ENCODE measurements around the gene MORN5. TPM values are rescaled to one million over a fixed set of nuclear protein-coding genes. Genes with fewer than 3 reads are reported as not detected.

The MORN5 gene
- total and polyA plus RNA-seq, 2 experiments from 2014 or later = not detected

GRCh38 chr9:122216798-122217418 is 57.2 kb downstream of the MORN5 start:
- H3K4me1 Mint-ChIP-seq = peaks cover 45% of the 10 kb centered on the region
- peak overlapping the region; percentile 69 for H3K4me3 Mint-ChIP-seq
- peak; percentile 59 for DNase-seq (ENCODE audit: low spot score)

GRCh38 chr9:122217640-122218039 is 57.9 kb downstream of the MORN5 start:
- no peak for ATAC-seq
- no peaks in the 10 kb centered on the region; the same call in 2 of the 3 replicates for H3K36me3 Mint-ChIP-seq (ENCODE audit: low read depth)
- TF ChIP-seq EZH2 (IDR thresholded peaks at IDR 0.05; ENCODE audit: low read depth, unreplicated experiment) (peak; percentile 75), STAT1 (IDR thresholded peaks at IDR 0.05; ENCODE audit: unreplicated experiment) (no peak)
- Histone ChIP-seq H3K27me3 (ENCODE audit: insufficient read depth) (peaks cover 97% of the 10 kb centered on the region), H3K27ac (ENCODE audit: low read depth) (no peak overlapping the region), H3K4me2 (peak overlapping the region; percentile 84), H3K79me2 (replicated peaks; ENCODE audit: insufficient read depth) (no peaks in the 10 kb centered on the region), H2AFZ (no peak overlapping the region), H3K36me3 (ENCODE audit: insufficient read depth) (no peaks in the 10 kb centered on the region), H4K20me1 (replicated peaks; ENCODE audit: insufficient read depth) (peaks cover 5% of the 10 kb centered on the region; the same call in 1 of the 2 replicates), H3K4me1 (ENCODE audit: insufficient read depth) (peaks cover 49% of the 10 kb centered on the region), H3F3A (replicated peaks; ENCODE audit: low read depth) (peaks cover 21% of the 10 kb centered on the region), H3K9me2 (ENCODE audit: insufficient read depth) (peaks cover 3% of the 10 kb centered on the region; the same call in 1 of the 2 replicates), H3K4me3 (peak overlapping the region; percentile 54; the same call in 1 of the 2 replicates)
- peaks cover 51% of the 10 kb centered on the region for H3K4me1 Mint-ChIP-seq
- H3K27me3 Mint-ChIP-seq (ENCODE audit: insufficient read depth, low read depth, poor library complexity) = peaks cover 99% of the 10 kb centered on the region
- no peak overlapping the region for H3K27ac Mint-ChIP-seq
- no peak for DNase-seq (ENCODE audit: low spot score)
- H3K4me3 Mint-ChIP-seq = no peak overlapping the region
- peaks cover 7% of the 10 kb centered on the region for H3K9me3 Mint-ChIP-seq

More at GRCh38 chr9:122216798-122217418, 57.2 kb downstream of the MORN5 start:
- Histone ChIP-seq H2AFZ (peak overlapping the region; percentile 90), H3K4me1 (ENCODE audit: insufficient read depth) (peaks cover 47% of the 10 kb centered on the region), H3K27ac (ENCODE audit: low read depth) (no peak overlapping the region), H3F3A (replicated peaks; ENCODE audit: low read depth) (peaks cover 21% of the 10 kb centered on the region), H3K4me3 (peak overlapping the region; percentile 54), H3K36me3 (ENCODE audit: insufficient read depth) (no peaks in the 10 kb centered on the region), H3K79me2 (replicated peaks; ENCODE audit: insufficient read depth) (no peaks in the 10 kb centered on the region), H3K9me2 (ENCODE audit: insufficient read depth) (peaks cover 3% of the 10 kb centered on the region; the same call in 1 of the 2 replicates), H3K27me3 (ENCODE audit: insufficient read depth) (peaks cover 97% of the 10 kb centered on the region), H3K4me2 (peak overlapping the region; percentile 84), H4K20me1 (replicated peaks; ENCODE audit: insufficient read depth) (peaks cover under 1% of the 10 kb centered on the region; the same call in 1 of the 2 replicates)
- H3K27me3 Mint-ChIP-seq (ENCODE audit: insufficient read depth, low read depth, poor library complexity) = peaks cover 99% of the 10 kb centered on the region
- H3K9me3 Mint-ChIP-seq = peaks cover 7% of the 10 kb centered on the region
- H3K27ac Mint-ChIP-seq = no peak overlapping the region
- H3K36me3 Mint-ChIP-seq (ENCODE audit: low read depth) = no peaks in the 10 kb centered on the region
- no peak for ATAC-seq
- TF ChIP-seq EZH2phosphoT487 (IDR thresholded peaks at IDR 0.05; ENCODE audit: unreplicated experiment) (peak; percentile 84), CREB1 (CRISPR knock-in tag; IDR thresholded peaks at IDR 0.05; ENCODE audit: low read depth) (no peak), POLR2AphosphoS5 (IDR thresholded peaks at IDR 0.05; ENCODE audit: low read depth) (no peak), NANOG (IDR thresholded peaks at IDR 0.05; ENCODE audit: borderline replicate concordance) (peak; percentile 61; the same call in 1 of the 2 replicates)
- TF ChIP-seq, protein P1, sequence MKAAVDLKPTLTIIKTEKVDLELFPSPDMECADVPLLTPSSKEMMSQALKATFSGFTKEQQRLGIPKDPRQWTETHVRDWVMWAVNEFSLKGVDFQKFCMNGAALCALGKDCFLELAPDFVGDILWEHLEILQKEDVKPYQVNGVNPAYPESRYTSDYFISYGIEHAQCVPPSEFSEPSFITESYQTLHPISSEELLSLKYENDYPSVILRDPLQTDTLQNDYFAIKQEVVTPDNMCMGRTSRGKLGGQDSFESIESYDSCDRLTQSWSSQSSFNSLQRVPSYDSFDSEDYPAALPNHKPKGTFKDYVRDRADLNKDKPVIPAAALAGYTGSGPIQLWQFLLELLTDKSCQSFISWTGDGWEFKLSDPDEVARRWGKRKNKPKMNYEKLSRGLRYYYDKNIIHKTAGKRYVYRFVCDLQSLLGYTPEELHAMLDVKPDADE (IDR thresholded peaks at IDR 0.05) = no peak
